Gastrocnemius medialis (tissue), 4 donors: ENCODE measurements around the gene NCAPD3.

Source experiments
- CTCF ChIP-seq, 5 experiments: fragments of 450-650 bp in 3 of 5; fragments of 200-600 bp in 2 of 5; sonication (generic) in 2 of 5; IDR thresholded peaks in 4 of 5; conservative IDR thresholded peaks in 1 of 5; 1 replicate in 4 of 5; 2 replicates in 1 of 5; pipeline ENCODE4 v1.5.1; 2016 to 2019; ENCODE audit warnings: antibody characterized with exemption in 5 of 5, mild to moderate bottlenecking in 3 of 5, moderate library complexity in 3 of 5
- POLR2A ChIP-seq, 2 donors: fragments of 450-650 bp; IDR thresholded peaks; one replicate each; pipeline ENCODE4 v1.6.1; 2017; ENCODE audit warnings: antibody characterized with exemption in 2 of 2, mild to moderate bottlenecking in 2 of 2, moderate library complexity in 2 of 2

- TF ChIP-seq CTCF (IDR thresholded peaks at IDR 0.05 in 4 of 5, conservative IDR thresholded peaks at IDR 0.05 in 1 of 5) (no peak), POLR2A (IDR thresholded peaks at IDR 0.05) (no peak)
Observed at GRCh38 chr11:134142536-134142935, 81.2 kb downstream of the NCAPD3 start.
